HG03354 (cell line): ENCODE results near the gene ARL15.
"Not testable (repeated sequence)": the region's sequence is repeated elsewhere in the genome, so short reads cannot be mapped to it uniquely, and the experiment has no call there.

ENCODE experiments used
- ATAC-seq: cut with Tn5 transposase; IDR thresholded peaks from one replicate; pipeline ENCODE4 v1.9.1; 2021; ENCODE audit warnings: mild to moderate bottlenecking; ENCODE audit not compliant: unreplicated experiment, poor library complexity, severe bottlenecking

The ARL15 gene

GRCh38 chr5:53892224-53892623 is 418.1 kb downstream of the ARL15 start:
- no peak for ATAC-seq

DNA sequence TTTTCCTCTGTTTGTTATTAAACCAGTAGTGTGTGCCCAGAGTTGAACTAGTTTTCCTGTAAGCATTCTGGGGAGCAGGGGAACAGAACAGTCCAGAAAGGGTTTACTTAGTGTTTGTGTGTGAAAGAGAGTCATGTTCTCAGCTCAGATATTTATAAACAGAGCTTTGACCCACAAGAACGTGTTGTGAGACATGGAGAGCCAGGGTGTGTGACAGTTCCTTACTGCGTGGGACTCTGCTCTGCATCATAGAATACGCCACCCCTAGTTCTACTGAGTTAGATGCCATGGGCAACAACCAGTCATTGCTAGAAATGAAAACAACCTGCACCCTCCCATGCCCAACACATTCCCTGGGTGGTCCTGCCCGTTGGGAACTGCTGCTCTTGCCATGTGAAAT is 419.2 kb downstream of the ARL15 start:
- ATAC-seq = no peak

DNA sequence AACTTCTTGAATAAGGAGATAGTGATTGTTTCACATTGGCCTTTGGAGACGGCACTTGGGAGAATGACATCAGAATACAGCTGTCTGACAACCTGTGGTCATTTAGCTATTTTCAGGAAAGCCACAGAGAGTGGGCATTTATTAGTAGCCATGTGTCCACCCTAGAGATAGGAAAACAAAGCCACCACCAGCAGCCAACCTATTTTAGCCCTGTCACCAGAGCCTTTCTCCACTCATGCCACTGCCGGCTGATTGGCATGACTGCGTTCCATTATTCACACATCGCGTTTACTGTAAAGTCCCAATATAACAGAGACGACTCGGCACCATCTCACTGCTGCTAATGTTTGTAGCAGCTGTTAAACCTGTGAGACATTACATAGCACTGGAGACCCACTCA is 419.9 kb downstream of the ARL15 start:
- no peak for ATAC-seq

DNA sequence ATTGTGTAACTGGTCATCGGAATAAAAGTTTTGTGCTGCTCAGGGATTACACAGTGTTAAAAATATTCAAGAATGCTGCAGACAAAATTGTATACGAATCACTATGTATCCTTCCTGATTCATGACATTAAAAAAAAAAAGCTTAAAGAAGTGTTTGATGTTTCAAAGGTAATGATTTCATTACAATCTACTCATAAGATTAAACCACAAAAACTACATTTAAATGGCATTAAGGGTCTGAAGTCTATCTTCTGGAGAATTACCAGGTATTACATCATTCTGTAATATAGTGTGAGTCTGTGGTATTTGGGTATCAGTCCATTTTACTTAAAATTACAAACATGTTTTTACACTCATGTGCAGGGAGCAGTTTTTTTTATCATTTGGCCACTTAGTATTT is 425.5 kb downstream of the ARL15 start:
- no peak for ATAC-seq

DNA sequence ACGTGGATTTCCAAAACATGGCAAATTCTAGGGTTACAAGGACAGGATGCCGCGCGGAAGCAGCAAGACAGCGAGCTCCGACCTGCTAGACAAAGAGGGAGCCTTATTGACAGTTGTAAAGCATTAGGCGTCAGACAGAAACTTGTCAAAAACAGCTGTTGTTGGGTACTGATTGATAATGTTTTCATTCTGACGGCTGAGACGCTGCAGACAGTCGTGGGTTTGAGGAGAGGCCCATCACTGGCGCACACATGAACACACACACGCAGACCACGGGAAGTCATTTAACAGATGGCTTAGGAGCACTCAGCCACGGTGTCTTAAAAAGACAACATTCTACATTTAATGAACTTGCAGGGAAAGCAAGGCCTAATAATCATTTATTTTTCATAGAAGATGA is 426.0 kb downstream of the ARL15 start:
- ATAC-seq = peak; percentile 79

DNA sequence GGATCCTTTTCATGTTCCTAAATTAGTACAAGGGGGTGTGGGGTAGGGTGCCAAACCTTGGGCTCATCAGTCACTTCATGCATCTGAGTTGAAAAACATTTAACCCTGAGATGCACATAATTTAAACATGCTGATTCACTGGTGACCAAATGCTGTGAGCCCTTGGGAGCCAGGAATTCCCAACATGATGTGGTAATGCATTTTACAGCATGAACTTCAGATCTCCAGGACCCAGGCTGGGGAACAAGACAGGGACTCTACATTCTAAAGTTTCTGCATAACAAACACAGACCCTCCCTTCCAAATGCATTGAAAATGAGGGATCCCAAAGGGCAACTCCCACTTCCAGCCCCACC is 427.7 kb downstream of the ARL15 start:
- ATAC-seq = no peak

DNA sequence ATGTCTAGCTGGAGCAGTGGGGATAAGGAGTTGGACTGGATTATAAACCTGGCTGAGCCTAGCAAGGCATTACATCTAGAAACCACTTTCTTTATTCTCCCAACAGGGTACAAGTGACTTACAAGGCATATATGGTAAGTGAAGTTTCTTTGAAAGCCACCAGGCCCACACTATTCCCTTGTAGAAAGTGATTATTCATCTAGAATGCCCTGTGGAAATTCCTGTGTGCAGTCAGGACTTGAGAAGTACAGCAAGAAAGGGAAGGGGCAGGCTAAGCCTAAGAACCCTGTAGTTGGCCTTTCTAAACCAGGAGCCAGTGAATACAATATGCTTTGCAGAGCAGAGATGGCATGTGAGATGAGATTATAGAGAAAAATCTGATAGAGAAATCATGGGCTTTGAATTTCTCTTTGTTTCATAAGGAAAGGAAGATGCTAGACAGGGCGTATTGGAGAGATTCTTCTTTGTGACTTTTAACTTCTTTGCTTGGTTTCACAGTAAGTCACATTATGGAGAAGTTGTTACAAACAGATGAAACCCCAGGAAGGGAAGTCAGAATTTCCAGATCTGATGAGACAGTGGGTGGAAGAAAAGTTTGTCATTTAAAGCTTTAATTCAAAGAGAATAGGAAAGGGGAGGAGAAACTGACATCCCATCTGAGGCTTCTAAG is 428.2 kb downstream of the ARL15 start:
- no peak for ATAC-seq

- ATAC-seq = no peak
Measured at GRCh38 chr5:53879708-53880323, 430.6 kb downstream of the ARL15 start.

- no peak for ATAC-seq
Measured at GRCh38 chr5:53878015-53878414, 432.4 kb downstream of the ARL15 start.

- ATAC-seq = no peak
Measured at GRCh38 chr5:53877243-53877642, 433.1 kb downstream of the ARL15 start.

DNA sequence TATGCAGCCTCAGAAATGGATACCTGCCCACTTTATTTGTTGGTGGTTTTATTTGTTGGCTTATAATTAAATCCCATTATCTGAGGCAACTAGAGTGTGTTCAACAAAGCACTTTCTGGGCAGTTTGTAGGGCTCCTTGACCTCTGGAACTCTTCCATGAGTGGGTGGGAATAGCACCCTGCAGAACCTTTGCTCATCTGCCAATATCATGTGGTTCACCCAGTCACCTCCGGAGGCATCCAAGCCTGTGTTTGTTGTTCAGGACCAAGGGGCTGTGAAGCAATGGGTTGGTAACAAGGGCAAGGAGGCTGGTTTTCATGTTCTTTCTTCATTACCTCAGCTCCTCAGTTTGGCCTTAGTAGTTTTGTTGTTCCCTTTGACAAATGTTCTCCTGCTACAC is 436.0 kb downstream of the ARL15 start:
- no peak for ATAC-seq

GRCh38 chr5:53873235-53873634 is 437.1 kb downstream of the ARL15 start:
- ATAC-seq = no peak

- no peak for ATAC-seq
Measured at GRCh38 chr5:53871775-53872174, 438.6 kb downstream of the ARL15 start.

DNA sequence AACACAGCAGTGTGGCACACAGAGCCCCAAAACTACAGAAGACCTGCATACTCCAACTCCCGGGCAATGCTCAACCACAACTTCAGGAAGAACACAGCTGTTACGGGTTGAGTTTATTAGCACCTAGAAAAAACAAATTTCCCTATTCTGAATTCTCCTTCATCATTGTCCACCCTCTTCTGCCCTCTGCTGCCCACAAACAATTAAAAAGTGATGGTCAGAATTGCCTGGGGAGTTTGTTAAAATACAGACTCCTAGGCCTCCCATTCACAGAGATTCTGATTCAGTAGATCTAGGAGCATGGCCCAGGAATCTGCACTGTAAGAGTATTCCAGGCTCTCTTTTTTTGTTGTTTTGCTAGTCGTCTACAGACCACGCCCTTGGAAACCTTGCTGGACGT is 439.3 kb downstream of the ARL15 start:
- no peak for ATAC-seq

DNA sequence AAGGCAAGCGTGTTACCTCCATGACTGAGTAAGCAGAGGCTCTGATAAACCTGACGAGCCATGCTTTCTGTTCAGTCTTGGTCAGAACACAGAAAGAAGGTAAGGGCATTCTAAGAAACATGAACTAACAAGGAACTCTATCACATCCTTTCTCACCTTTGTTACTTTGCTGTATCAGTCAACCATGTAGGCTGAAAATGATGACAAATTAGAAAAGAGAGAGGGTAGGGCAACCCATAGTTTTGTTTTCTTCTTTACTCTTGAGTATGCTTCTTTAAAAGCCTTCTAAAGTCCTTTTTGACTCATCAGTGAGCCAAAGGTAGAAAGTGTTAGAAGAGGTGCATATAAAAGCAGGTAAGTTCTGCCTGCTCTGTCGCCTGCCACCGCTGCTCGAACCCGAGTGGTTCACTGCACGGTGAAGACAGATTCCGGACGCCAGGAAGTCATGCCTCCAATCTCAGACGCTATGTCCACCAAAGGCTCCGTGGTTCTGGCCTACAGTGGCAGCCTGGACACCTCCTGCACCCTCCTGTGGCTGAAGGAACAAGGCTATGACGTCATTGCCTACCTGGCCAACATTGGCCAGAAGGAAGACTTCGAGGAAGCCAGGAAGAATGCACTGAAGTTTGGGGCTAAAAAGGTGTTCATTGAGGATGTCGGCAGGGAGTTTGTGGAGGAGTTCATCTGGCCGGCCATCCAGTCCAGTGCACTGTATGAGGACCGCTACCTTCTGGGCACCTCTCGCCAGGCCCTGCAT is 451.5 kb downstream of the ARL15 start:
- no peak for ATAC-seq

DNA sequence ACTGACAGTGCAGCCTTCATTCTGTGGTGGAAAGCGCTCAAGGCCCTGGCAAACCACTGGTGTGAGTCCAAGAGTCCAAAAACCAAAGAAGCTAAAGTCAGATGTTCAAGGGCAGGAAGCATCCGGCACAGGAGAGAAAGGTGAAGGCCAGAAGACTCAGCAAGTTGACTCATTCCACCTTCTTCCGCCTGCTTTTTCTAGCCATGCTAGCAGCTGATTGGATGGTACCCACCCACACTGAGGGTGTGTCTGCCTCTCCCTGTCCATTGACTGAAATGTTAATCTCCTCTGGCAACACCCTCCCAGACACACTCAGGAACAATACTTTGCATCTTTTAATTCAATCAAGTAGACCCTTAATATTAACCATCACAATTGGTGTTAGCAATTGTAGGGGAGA is 453.9 kb downstream of the ARL15 start:
- ATAC-seq = no peak

- ATAC-seq = not testable (repeated sequence)
Measured at GRCh38 chr5:53836851-53837430, 473.4 kb downstream of the ARL15 start.

DNA sequence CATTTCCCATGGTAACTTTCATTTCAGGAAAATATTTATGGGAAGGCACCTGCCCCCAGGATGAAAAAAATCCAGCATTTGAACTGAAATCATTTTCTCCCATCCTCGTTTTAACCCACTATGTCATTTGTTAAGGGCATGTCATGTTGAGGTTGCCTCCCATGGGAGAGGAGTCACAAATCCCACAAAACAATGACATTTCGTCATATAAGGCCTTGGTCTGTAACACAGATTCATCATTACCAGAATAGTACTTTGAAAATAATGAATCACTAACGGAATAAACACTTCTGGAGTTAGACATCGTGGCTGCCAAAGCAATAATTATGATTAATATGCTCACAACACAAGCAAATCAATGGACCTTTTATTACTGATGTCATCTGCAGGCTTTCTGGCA is 475.9 kb downstream of the ARL15 start:
- ATAC-seq = no peak
